Fibroblast of skin of scalp (primary cell): ENCODE results near the gene COMMD6.

Source experiments
- DNase-seq: peaks from one replicate; pipeline ENCODE4 v3.0.0-alpha.2; 2013

COMMD6 gene

DNA sequence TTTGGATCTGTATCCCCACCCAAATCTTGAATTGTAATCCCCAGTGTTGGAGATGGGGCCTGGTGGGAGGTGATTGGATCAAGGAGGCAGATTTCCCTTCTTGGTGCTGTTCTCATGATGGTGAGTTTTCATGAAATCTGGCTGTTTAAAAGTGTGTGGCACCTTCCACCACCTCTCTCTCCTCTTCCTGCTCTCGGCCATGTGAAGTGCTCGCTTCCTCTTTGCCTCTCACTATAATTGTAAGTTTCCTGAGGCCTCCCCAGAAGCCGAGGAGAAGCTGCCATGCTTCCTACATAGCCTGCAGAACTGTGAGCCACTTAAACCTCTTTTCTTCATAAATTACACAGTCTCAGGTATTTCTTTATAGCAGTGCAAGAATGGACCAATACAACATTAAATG, 15.7 kb downstream of the COMMD6 start:
- DNase-seq = no peak

GRCh38 chr13:75518439-75519088, 19.1 kb downstream of the COMMD6 start:
- no peak for DNase-seq

GRCh38 chr13:75514080-75514995, 23.3 kb downstream of the COMMD6 start:
- DNase-seq = peak; percentile 53

- no peak for DNase-seq
Observed at GRCh38 chr13:75513271-75513670, 24.4 kb downstream of the COMMD6 start.

DNA sequence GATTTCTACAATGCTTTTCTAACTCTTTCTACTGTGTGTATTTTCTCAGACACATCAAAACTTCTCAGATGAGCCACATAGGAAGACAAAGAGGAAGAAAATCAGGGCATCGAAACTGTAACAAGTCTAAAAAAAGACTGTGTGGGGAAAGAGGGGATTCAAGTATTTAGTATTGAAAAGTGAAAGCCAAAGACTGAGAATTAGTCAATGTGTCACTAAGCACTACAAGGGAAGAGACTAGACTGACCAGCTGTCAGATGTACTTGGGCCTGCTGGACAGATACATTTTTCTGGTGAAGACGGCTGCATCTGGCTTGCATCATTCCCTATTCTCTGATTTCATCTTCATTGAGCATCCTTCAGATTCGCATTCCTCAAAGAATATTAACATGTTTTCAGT, 25.4 kb downstream of the COMMD6 start:
- DNase-seq = peak; percentile 14

DNA sequence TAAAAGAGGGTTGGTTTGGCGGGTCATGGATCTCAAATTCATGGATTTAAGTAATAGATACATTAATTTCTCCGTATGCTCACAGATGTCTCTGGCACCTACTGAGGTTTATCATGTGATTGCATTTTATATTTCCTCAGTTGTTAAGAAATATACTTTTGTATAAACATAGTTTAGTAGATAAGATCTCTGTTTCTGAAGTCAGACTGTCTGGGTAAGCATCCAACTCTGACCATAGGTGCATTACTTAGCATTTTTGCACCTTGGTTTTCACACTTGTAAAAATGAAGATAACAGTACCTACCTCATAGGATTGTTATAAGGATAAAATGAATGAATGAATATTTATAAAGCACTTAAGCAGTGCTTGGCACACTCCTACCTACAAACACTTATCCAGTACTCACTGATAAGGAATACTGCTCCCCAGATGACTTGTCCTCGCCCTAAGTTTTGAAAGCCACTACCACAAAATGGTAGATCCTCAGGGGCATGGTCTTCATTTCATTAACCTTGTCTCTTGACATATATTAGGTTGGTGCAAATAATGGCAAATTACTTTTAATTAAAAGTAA, 26.5 kb downstream of the COMMD6 start:
- DNase-seq = no peak

DNA sequence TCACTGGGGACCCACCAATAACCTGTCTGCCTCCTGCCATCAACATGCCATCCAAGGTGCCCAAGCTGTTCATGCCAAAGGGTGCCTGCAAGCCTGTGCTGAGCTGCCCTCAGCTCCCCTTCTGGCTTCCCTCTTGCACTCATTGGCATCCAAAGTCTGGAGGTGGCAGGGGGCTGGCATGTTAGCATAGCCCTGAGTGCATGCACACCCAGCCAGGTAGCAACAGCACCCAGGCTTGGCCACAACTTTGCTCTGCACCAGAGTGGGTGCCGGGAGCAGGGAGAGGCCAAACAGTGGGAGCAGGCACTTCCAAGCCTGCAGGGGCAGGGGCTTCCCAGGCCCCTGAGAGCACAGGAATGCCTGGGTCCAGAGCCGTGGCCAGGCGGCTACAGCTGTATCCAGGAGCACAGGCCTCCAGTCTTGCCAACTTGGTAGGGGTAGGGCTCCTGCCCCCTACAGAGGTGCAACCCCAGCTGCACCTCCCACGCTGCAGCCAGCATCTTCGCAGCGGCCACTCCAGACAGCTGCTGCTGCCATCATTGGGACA, 29.6 kb downstream of the COMMD6 start:
- no peak for DNase-seq

DNA sequence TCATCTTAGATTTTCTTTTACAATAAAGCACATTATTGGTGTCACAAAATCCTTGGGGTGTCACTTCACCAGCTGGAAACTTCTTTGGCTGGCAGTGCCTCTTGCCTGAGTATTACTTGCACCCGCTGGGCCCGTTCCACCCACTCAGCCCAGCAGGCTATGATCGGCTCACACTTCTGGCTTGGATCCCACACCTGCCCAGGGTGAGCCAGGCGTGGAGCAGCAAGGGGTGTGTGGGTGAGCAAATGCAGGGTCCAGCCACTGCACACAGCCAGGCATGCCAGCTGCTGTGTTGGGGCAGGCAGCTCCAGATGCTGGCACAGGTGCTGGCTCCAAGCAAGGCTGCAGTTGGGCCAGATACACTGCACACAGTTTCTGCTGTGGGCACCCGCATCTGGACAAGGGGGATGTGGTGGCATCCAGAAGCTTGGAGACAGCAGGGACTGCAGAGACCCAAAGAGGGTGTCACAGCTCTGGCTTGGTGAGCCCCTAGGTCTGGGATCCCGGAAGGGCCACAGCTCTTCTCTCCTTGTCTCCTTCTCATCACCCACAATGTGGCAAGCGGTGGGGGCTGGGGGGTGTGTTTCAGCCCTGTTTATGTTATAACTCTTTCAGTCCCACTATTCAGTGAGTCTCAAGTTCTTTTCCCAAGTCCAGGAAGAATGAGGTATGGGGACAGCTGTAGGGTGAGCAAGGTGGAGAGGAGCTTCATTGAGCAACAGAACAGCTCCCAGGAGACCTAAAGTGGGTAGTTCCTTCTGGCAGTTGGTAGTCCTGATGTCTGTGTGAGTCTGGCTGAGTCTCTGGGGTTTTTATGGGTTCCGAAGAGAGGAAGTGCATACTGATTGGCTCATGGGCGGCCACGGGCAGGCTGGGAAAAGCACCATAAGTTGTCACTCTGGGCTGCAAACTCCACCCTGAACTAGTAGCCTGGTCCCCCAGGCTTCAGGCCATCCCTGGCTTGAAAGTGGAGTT, 30.3 kb downstream of the COMMD6 start:
- no peak for DNase-seq

- DNase-seq = no peak
Observed at GRCh38 chr13:75506018-75506417, 31.6 kb downstream of the COMMD6 start.

- DNase-seq = no peak
Observed at GRCh38 chr13:75505327-75505726, 32.3 kb downstream of the COMMD6 start.

GRCh38 chr13:75495938-75496337, 41.7 kb downstream of the COMMD6 start:
- DNase-seq = peak; percentile 85

DNA sequence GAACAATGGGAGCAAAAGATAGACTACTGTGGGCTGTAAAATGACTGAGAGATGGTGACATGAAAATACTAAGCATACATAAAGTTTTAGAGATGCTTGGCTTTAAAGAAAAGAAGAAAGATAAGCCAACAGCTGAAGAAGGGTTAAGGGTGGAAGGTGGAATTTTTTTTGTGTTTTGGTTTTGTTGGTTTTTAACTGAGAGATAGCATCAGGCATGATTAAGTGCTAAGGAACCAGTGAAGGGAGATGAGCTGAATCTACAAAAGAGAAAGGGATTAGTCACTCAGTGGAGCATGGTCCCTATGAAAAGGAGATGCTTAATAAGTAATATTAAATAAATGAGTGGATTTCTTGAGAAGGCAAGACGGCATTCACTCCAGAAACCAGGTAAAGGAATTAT, 43.1 kb downstream of the COMMD6 start:
- no peak for DNase-seq

DNA sequence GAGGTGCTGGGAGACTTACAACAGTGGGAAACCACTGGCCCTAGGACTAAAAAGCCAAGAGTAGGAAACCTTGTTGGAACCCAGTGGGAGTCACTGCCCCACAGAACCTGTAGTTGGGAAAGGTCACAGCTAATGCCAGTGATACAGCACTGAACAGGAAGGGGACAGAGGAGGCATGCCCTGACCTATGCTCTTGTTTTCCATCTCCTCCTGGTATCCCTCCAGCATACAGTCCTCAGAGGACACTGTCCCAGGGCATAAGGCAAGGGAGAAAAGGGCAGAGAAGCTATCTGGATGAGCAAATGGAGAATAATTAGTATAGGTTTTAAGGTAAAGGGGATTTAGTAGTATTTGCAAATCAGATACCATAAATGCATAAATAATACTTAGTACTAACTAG, 44.5 kb downstream of the COMMD6 start:
- no peak for DNase-seq

GRCh38 chr13:75492389-75492788, 45.3 kb downstream of the COMMD6 start:
- DNase-seq = peak; percentile 57

DNA sequence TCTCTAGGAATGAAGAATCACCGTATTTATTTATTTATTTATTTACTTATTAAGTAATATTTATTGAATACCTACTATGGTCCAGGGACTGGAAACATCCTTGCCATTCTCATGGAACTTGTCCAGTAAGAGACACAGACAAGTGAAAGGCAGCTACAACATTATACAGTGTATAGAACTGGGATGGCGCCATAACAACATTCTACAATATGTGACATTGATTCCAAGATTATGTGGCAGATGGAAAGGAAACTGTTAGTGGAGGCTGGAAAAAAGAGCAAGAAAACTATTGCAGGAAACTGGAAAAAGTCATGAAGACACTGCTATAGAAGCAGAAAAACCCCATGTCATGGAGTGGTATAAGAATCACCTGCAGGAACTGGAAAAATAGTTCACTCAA, 46.3 kb downstream of the COMMD6 start:
- DNase-seq = no peak

- no peak for DNase-seq
Observed at GRCh38 chr13:75489502-75490263, 48.0 kb downstream of the COMMD6 start.

GRCh38 chr13:75486146-75487062, 51.2 kb downstream of the COMMD6 start:
- DNase-seq = no peak

DNA sequence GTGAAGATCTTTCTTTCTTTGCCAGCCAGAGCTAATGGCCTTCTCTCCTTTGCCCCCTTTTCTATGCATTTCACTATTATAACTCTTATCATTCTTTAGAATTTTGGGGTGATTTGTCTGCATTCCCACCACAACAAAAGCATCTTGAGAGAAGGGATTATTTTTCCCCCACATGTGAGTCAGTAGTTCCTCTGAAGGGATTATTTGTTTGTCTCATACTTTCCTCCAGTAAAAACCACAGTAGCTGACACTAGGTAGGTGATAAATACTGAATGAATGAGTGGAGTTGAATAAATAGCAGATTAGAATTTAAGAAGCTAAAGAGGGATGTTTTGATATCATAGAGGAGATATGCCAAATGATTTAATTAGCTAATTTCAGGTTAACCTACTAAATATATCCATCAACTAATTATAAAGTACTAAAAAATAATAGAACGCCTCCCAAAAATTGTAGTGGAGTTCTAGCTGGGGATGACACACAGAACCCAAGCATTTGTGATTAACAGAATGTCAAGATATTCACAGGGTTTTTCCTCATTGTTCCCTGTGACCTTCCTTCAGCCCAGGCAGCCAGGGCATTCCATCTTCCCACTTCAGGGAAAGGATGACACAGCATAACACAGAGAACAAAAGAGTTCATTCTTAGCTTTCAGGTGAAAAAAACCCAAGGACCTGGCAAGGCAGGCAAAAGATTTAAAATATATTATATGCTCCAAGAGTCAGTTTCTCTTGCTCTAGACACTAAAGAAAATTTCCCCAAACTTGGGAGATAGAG, 52.2 kb downstream of the COMMD6 start:
- peak; percentile 58 for DNase-seq

- no peak for DNase-seq
Observed at GRCh38 chr13:75482820-75483079, 54.9 kb downstream of the COMMD6 start.
